ENCODE results near the gene CYP39A1.

CYP39A1 gene

GRCh38 chr6:46652603-46653438 lies at the start of gene CYP39A1, which contains the start of gene SLC25A27:
Gene CYP39A1 (minus strand): TSS chr6:46652818. CDS start chr6:46652582, 236 bp downstream.
Gene SLC25A27 (plus strand): TSS chr6:46652975. CDS start chr6:46653193, 218 bp downstream.
- DNase-seq = peak; percentile 64

- DNase-seq = no peak
Measured at GRCh38 chr6:46699970-46700369, 47.4 kb upstream of the CYP39A1 start.

GRCh38 chr6:46690911-46691451 lies 38.4 kb upstream of the CYP39A1 start:
- DNase-seq = no peak

- no peak for DNase-seq
Measured at GRCh38 chr6:46690141-46690755, 37.6 kb upstream of the CYP39A1 start.

- no peak for DNase-seq
Measured at GRCh38 chr6:46689657-46690056, 37.0 kb upstream of the CYP39A1 start.

- DNase-seq = no peak
Measured at GRCh38 chr6:46688966-46689335, 36.3 kb upstream of the CYP39A1 start.

- DNase-seq = no peak
Measured at GRCh38 chr6:46688117-46688965, 35.7 kb upstream of the CYP39A1 start.

GRCh38 chr6:46687619-46688097 lies 35.0 kb upstream of the CYP39A1 start, which contains the start of gene TDRD6:
Gene TDRD6 (plus strand): TSS chr6:46687885. CDS start chr6:46688129, 244 bp downstream.
- DNase-seq = no peak

GRCh38 chr6:46684771-46685170 lies 32.2 kb upstream of the CYP39A1 start:
- no peak for DNase-seq

- DNase-seq = no peak
Measured at GRCh38 chr6:46677314-46677654, 24.7 kb upstream of the CYP39A1 start.

- no peak for DNase-seq
Measured at GRCh38 chr6:46676604-46677313, 24.1 kb upstream of the CYP39A1 start.

- DNase-seq = no peak
Measured at GRCh38 chr6:46674410-46674809, 21.8 kb upstream of the CYP39A1 start.

GRCh38 chr6:46667377-46667776 lies 14.8 kb upstream of the CYP39A1 start:
- no peak for DNase-seq

- DNase-seq = no peak
Measured at GRCh38 chr6:46661483-46661882, 8.9 kb upstream of the CYP39A1 start.

GRCh38 chr6:46657642-46658041 lies 5.0 kb upstream of the CYP39A1 start:
- DNase-seq = no peak

GRCh38 chr6:46655803-46656202 lies 3.2 kb upstream of the CYP39A1 start:
- DNase-seq = no peak

- DNase-seq = no peak
Measured at GRCh38 chr6:46653439-46654195, 999 bp upstream of the CYP39A1 start.

GRCh38 chr6:46652232-46652602 lies 401 bp downstream of the CYP39A1 start:
- no peak for DNase-seq

- DNase-seq = no peak
Measured at GRCh38 chr6:46651816-46652215, 802 bp downstream of the CYP39A1 start.

- DNase-seq = no peak
Measured at GRCh38 chr6:46651006-46651405, 1.6 kb downstream of the CYP39A1 start.

GRCh38 chr6:46648869-46649492 lies 3.6 kb downstream of the CYP39A1 start:
- DNase-seq = no peak

All from NCI-H524 treated with DMSO at 0.1 percent for 48 hours (cell line).